ENCODE results near the gene LIG1. TPM values are rescaled to one million over a fixed set of nuclear protein-coding genes. Genes with fewer than 3 reads are reported as not detected.

LIG1 gene
- total and polyA plus RNA-seq, 10 donors: 26.5 to 68.4 (median 36.5) TPM

DNA sequence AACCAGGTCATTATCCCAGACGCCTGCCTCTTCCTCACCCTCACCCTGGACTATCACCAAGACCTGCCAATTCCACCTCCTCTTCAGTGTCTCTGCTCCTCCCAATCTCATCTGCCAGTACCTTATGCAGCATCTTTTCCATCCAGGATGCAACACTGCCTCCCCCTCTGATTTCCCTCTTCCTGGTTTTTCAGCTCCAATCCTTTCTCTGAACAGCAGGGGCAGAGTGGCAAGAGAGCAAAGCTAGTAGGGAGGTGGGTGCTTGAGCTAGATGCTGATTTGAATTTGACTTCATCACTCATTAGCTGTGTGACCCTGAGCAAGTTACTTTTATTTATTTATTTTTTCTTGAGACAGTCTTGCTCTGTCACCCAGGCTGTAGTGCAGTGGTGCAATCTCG lies 100.7 kb downstream of the LIG1 start:
- Histone ChIP-seq H3K4me1 (no peaks in the 10 kb centered on the region), H3K36me3 (peaks cover 0 to 45% (median 30%) of the 10 kb centered on the region in 6 donors), H3K4me3 (no peak overlapping the region), H3K27me3 (replicated peaks in 1 of 7) (no peaks in the 10 kb centered on the region), H3K9me3 (no peaks in the 10 kb centered on the region), H3K27ac (no peak overlapping the region)
- TF ChIP-seq, protein P1, sequence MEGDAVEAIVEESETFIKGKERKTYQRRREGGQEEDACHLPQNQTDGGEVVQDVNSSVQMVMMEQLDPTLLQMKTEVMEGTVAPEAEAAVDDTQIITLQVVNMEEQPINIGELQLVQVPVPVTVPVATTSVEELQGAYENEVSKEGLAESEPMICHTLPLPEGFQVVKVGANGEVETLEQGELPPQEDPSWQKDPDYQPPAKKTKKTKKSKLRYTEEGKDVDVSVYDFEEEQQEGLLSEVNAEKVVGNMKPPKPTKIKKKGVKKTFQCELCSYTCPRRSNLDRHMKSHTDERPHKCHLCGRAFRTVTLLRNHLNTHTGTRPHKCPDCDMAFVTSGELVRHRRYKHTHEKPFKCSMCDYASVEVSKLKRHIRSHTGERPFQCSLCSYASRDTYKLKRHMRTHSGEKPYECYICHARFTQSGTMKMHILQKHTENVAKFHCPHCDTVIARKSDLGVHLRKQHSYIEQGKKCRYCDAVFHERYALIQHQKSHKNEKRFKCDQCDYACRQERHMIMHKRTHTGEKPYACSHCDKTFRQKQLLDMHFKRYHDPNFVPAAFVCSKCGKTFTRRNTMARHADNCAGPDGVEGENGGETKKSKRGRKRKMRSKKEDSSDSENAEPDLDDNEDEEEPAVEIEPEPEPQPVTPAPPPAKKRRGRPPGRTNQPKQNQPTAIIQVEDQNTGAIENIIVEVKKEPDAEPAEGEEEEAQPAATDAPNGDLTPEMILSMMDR (IDR thresholded peaks at IDR 0.05 in 8 of 11, conservative IDR thresholded peaks at IDR 0.05 in 3 of 11): no peak
- DNase-seq: no peak
- intact Hi-C loops (cut with DNase I; ENCODE audit: low total_unique reads): no loop called here
- 67 to 83% (median 74%) methylated on average over 2 of the region's 2 CpGs for WGBS, 5 donors

Other genes with a start within 250 kb of the LIG1 start
- gene BSPH1, start 178.2 kb downstream of the LIG1 start, total RNA-seq: not detected
- gene BSPH1, start 178.2 kb downstream of the LIG1 start, polyA plus RNA-seq: not detected
- not detected for gene ELSPBP1, start 175.7 kb downstream of the LIG1 start, total RNA-seq
- gene ELSPBP1, start 175.7 kb downstream of the LIG1 start, polyA plus RNA-seq: not detected
- 1 to 10 TPM in 1 of 7 donors, under 1 TPM in 4, not detected in 2; 0.28 to 1.3 (median 0.79) TPM for gene CABP5, start 126.3 kb downstream of the LIG1 start, total RNA-seq
- gene CABP5, start 126.3 kb downstream of the LIG1 start, polyA plus RNA-seq: under 1 TPM in 2 of 3 donors, not detected in 1; 0.10 to 0.24 TPM
- gene PLA2G4C, start 59.5 kb downstream of the LIG1 start, total RNA-seq: 10 to 100 TPM; 17.0 to 62.5 (median 27.7) TPM
- gene PLA2G4C, start 59.5 kb downstream of the LIG1 start, polyA plus RNA-seq: 10 to 100 TPM; 20.4 to 55.0 (median 51.5) TPM
- gene ZSWIM9, start 336 bp upstream of the LIG1 start, total RNA-seq: 1 to 10 TPM; 1.3 to 9.3 (median 5.2) TPM
- gene ZSWIM9, start 336 bp upstream of the LIG1 start, polyA plus RNA-seq: 1 to 10 TPM; 1.6 to 4.3 (median 2.0) TPM
- 100 to 1,000 TPM; 147 to 238 (median 178) TPM for gene CARD8, start 85.6 kb upstream of the LIG1 start, total RNA-seq
- 10 to 100 TPM; 61.8 to 83.8 (median 71.2) TPM for gene CARD8, start 85.6 kb upstream of the LIG1 start, polyA plus RNA-seq
- 1 to 10 TPM in 5 of 7 donors, under 1 TPM in 2; 0.54 to 2.3 (median 1.1) TPM for gene ZNF114, start 99.7 kb upstream of the LIG1 start, total RNA-seq
- under 1 TPM; 0.28 to 0.90 (median 0.36) TPM for gene ZNF114, start 99.7 kb upstream of the LIG1 start, polyA plus RNA-seq
- 10 to 100 TPM; 33.2 to 95.8 (median 73.2) TPM for gene EMP3, start 155.2 kb upstream of the LIG1 start, total RNA-seq
- 100 to 1,000 TPM in 2 of 3 donors, 10 to 100 TPM in 1; 89.5 to 149 (median 122) TPM for gene EMP3, start 155.2 kb upstream of the LIG1 start, polyA plus RNA-seq
- gene TMEM143, start 193.6 kb upstream of the LIG1 start, total RNA-seq: 10 to 100 TPM in 4 of 7 donors, 1 to 10 TPM in 3; 8.7 to 14.8 (median 12.5) TPM
- gene TMEM143, start 193.6 kb upstream of the LIG1 start, polyA plus RNA-seq: 1 to 10 TPM; 5.8 to 7.7 (median 7.0) TPM
- gene SYNGR4, start 194.0 kb upstream of the LIG1 start, total RNA-seq: not detected
- gene SYNGR4, start 194.0 kb upstream of the LIG1 start, polyA plus RNA-seq: under 1 TPM in 1 of 3 donors, not detected in 2; 0.09 TPM
- 10 to 100 TPM; 61.7 to 95.9 (median 76.2) TPM for gene KDELR1, start 221.2 kb upstream of the LIG1 start, total RNA-seq
- 10 to 100 TPM; 36.2 to 55.9 (median 45.0) TPM for gene KDELR1, start 221.2 kb upstream of the LIG1 start, polyA plus RNA-seq
- gene GRIN2D, start 223.3 kb upstream of the LIG1 start, total RNA-seq: 1 to 10 TPM in 1 of 7 donors, under 1 TPM in 6; 0.28 to 1.2 (median 0.77) TPM
- gene GRIN2D, start 223.3 kb upstream of the LIG1 start, polyA plus RNA-seq: under 1 TPM; 0.07 to 0.10 (median 0.09) TPM